Measurements from ENCODE around the gene ALK.

- no peak for TF ChIP-seq TP53 (CRISPR knock-in tag; IDR thresholded peaks at IDR 0.05)
- no peak for TF ChIP-seq POLR2A (IDR thresholded peaks at IDR 0.05; ENCODE audit: low read length)
Measured at GRCh38 chr2:29397039-29397438, 524.3 kb downstream of the ALK start.

Data from A549 (cell line).